Measurements from ENCODE around the gene CREB5. TPM values are rescaled to one million over a fixed set of nuclear protein-coding genes. Genes with fewer than 3 reads are reported as not detected.

Gene CREB5
- total RNA-seq, 4 donors from 2014 or later = 0.88 to 31.4 (median 15.9) TPM

- H3K4me3 ChIP-seq = no peak overlapping the region
- no peaks in the 10 kb centered on the region for H3K27me3 ChIP-seq
- DNase-seq = no peak
- no peaks in the 10 kb centered on the region for H3K9me3 ChIP-seq
- no peak overlapping the region for H3K27ac ChIP-seq
- TF ChIP-seq POLR2A (IDR thresholded peaks at IDR 0.05) = no peak
- H3K36me3 ChIP-seq = no peaks in the 10 kb centered on the region
- H3K4me1 ChIP-seq = no peaks in the 10 kb centered on the region
Observed at GRCh38 chr7:28872226-28872625, 459.9 kb downstream of the CREB5 start.

GRCh38 chr7:28873365-28873764, 461.0 kb downstream of the CREB5 start:
- H3K27ac ChIP-seq = no peak overlapping the region
- no peaks in the 10 kb centered on the region for H3K9me3 ChIP-seq
- no peaks in the 10 kb centered on the region for H3K27me3 ChIP-seq
- H3K4me3 ChIP-seq = no peak overlapping the region
- H3K4me1 ChIP-seq = no peaks in the 10 kb centered on the region
- DNase-seq = no peak
- no peak for TF ChIP-seq CTCF (IDR thresholded peaks at IDR 0.05)
- no peak for TF ChIP-seq POLR2A (IDR thresholded peaks at IDR 0.05)
- H3K36me3 ChIP-seq = no peaks in the 10 kb centered on the region

DNA sequence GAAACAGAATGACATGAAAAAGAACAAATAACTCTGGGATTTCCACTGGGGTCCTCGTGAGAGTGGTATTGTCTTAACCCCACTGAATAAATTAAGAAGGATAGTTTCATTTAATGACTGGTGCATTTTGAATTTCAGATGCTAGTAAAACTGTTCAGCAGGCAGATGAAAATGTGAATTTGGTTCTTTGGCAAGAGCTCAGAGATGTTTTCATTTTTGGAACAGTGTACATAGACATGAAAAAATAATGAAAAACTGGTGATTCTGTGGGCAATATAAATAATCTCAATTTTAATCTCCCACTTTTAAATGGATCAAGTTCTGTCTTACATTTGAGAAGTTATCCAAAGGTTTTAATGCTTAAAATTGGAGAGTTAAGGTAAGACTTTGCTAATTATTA, 461.7 kb downstream of the CREB5 start:
- H3K9me3 ChIP-seq = no peaks in the 10 kb centered on the region
- H3K36me3 ChIP-seq = no peaks in the 10 kb centered on the region

More for the DNA sequence above, 461.7 kb downstream of the CREB5 start:
- no peaks in the 10 kb centered on the region for H3K4me1 ChIP-seq
- TF ChIP-seq POLR2A (IDR thresholded peaks at IDR 0.05) (no peak), CTCF (IDR thresholded peaks at IDR 0.05) (no peak)
- no peak overlapping the region for H3K4me3 ChIP-seq
- DNase-seq = no peak
- no peaks in the 10 kb centered on the region for H3K27me3 ChIP-seq
- no peak overlapping the region for H3K27ac ChIP-seq

Other genes with a start within 250 kb of the CREB5 start
- 10 to 100 TPM in 1 of 4 donors, 1 to 10 TPM in 3; 1.9 to 15.7 (median 2.6) TPM for gene JAZF1, start 231.7 kb upstream of the CREB5 start, total RNA-seq